NCI-H748 (cell line): ENCODE measurements around the gene ZNF724.
A peak's percentile ranks its signal among the peaks of the same experiment; 100 is the strongest.
"Not testable (repeated sequence)": the region's sequence is repeated elsewhere in the genome, so short reads cannot be mapped to it uniquely, and the experiment has no call there.

Experiments
- DNase-seq: peaks from one replicate; lab custom pipeline; 2025; ENCODE audit not compliant: unreplicated experiment; lab: John Stamatoyannopoulos, UW

Gene ZNF724

DNA sequence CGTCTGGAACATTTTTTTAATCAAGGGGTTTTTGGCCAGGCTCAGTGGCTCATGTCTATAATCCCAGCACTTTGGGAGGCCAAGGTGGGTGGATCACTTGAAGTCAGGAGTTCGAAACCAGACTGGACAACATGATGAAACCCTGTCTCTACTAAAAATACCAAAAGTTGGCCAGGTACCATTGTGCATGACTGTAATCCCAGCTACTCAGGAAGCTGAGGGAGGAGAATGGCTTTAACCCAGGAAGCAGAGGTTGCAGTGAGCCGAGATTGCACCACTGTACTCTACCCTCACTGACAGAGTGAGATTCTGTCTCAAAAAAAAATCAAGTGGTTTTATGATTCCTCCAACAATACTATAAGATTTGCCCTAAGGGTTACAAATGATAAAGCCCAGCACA, 3.1 kb upstream of the ZNF724 start:
- not testable (repeated sequence) for DNase-seq

DNA sequence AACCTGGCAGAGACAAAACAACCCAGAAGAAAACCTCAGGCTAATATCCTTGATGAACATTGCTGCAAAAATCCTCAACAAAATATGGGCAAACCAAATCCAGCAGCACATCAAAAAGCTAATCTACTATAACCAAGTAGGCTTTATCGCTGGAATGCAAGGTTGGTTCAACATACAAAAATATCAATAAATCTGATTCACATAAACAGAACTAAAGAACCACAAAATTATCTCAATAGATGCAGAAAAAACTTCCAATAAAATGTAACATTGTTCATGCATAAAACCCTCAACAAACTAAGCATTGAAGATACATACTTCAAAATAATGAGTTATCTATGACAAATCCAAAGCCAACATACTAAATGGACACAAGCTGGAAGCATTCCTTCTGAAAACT, 8.8 kb downstream of the ZNF724 start:
- DNase-seq = no peak

DNA sequence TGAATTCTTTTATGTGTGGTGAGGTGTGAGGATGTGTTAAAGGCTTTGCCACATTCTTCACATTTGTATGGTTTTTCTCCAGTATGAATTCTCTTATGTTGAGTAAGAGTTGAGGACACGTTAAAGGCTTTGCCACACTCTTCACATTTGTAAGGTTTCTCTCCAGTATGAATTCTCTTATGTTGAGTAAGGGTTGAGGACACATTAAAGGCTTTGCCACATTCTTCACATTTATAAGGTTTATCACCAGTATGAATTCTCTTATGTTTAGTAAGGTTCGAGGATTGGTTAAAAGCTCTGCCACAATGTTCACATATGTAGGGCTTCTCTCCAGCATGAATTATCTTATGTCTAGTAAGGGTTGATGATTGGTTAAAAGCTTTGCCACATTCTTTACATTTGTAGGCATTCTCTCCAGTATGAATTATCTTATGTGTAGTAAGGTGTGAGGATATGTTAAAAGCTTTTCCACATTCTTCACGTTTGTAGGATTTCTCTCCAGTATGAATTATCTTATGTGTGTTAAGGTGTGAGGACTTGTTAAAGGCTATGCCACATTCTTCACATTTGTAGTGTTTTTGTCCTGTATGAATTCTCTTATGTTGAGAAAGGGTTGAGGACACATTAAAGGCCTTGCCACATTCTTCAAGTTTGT, 27.1 kb downstream of the ZNF724 start:
- peak; percentile 6 for DNase-seq

DNA sequence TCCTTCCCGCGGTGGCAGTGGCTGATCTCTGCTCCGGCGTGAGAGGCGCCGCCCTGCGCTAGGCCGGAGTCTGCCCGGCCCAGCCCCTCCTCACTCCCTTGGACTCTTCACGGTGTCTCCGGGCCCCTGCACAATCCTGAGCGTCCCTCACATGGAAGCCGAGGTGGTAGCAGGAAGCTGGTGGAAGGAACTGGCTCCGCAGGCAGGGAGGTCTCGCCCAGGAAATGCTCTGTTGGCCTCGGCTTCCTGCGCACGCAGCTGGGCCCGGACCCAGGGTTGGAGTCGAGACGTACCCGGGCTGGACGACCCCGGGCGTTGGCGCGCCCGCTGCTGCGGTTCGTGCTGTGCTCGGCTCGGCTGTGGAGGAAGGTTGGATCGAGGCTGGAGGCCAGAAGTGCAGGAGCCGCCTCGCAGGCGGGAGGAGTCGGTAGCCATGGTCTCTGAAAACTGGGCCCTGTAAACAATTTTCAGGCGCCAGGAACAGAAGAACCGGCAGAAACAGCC, 46.3 kb downstream of the ZNF724 start:
- DNase-seq = peak; percentile 13

DNA sequence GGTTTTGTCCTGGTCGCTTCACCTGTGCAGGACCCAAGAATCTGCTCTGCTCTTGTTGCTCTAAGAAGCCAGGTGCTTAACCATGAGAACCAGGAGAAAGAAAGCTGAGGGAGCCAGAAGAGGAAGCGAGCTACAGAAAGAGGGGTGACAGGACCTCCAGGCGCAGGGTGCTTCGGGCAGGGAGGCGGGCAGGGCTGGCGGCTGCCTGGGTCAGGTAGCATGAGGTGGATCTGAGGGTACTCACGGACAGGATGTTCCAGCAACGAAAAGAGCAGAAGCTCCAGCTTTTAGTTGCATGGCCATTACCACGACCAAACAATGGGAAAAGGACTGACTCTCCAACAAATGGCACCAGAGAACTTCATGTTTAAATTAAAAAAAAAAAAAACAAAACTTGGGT, 59.9 kb downstream of the ZNF724 start:
- DNase-seq = no peak

- DNase-seq = no peak
These were observed 66.9 kb downstream of the ZNF724 start for GRCh38 chr19:23183251-23183650.
